ENCODE data around the gene YWHAE.

DNA sequence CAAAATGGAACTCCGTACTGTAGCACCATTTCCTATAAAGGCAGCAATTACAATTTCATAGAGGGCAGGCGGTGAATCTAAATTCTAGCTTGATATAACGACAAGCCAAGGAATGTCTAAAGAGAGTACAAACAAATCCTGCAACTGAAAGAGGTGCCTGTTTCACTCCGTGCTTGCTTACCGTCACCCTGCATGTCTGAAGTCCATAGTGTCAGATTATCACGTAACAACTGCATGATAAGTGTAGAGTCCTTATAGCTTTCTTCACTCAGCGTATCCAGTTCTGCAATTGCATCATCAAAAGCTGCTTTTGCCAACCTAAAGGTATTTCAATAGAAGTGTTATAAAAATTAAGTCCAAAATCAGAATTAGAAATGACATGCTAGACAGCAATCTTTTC lies 46.0 kb downstream of the YWHAE start:
- TF ChIP-seq, protein P1, sequence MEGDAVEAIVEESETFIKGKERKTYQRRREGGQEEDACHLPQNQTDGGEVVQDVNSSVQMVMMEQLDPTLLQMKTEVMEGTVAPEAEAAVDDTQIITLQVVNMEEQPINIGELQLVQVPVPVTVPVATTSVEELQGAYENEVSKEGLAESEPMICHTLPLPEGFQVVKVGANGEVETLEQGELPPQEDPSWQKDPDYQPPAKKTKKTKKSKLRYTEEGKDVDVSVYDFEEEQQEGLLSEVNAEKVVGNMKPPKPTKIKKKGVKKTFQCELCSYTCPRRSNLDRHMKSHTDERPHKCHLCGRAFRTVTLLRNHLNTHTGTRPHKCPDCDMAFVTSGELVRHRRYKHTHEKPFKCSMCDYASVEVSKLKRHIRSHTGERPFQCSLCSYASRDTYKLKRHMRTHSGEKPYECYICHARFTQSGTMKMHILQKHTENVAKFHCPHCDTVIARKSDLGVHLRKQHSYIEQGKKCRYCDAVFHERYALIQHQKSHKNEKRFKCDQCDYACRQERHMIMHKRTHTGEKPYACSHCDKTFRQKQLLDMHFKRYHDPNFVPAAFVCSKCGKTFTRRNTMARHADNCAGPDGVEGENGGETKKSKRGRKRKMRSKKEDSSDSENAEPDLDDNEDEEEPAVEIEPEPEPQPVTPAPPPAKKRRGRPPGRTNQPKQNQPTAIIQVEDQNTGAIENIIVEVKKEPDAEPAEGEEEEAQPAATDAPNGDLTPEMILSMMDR (conservative IDR thresholded peaks at IDR 0.05; ENCODE audit: low read depth, low read length) = no peak
- TF ChIP-seq POLR2A (IDR thresholded peaks at IDR 0.05; ENCODE audit: low read depth, low read length) (no peak), RAD21 (IDR thresholded peaks at IDR 0.05; ENCODE audit: low read length) (no peak), MAZ (IDR thresholded peaks at IDR 0.05; ENCODE audit: borderline replicate concordance, low read depth, low read length) (no peak), MXI1 (IDR thresholded peaks at IDR 0.05; ENCODE audit: borderline replicate concordance, low read depth, low read length) (no peak), SMC3 (IDR thresholded peaks at IDR 0.05; ENCODE audit: low read depth, low read length) (no peak), MAFK (IDR thresholded peaks at IDR 0.05; ENCODE audit: low read depth, low read length) (no peak)
- TF ChIP-seq, protein P2, sequence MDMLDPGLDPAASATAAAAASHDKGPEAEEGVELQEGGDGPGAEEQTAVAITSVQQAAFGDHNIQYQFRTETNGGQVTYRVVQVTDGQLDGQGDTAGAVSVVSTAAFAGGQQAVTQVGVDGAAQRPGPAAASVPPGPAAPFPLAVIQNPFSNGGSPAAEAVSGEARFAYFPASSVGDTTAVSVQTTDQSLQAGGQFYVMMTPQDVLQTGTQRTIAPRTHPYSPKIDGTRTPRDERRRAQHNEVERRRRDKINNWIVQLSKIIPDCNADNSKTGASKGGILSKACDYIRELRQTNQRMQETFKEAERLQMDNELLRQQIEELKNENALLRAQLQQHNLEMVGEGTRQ (IDR thresholded peaks at IDR 0.05; ENCODE audit: low read depth, low read length) = no peak
